Peyer's patch (tissue), 4 donors: ENCODE data around the gene FAM117A. TPM values are rescaled to one million over a fixed set of nuclear protein-coding genes. Genes with fewer than 3 reads are reported as not detected.

Experiments used
- DNase-seq, 3 donors: peaks; one replicate each; pipeline ENCODE4 v3.0.0-alpha.2; 2017 to 2019
- H3K27ac ChIP-seq, 4 donors: fragments of 200-600 bp; sonication (generic); one replicate each; pipeline ENCODE4 v1.5.1; 2016 to 2019
- H3K27me3 ChIP-seq, 2 donors: fragments of 200-600 bp; sonication (generic); one replicate each; pipeline ENCODE4 v1.5.1; 2019
- H3K36me3 ChIP-seq, 3 donors: fragments of 200-600 bp; sonication (generic); one replicate each; pipeline ENCODE4 v1.5.1; 2016 to 2019
- H3K4me1 ChIP-seq, 4 donors: fragments of 200-600 bp; sonication (generic); one replicate each; pipeline ENCODE4 v1.5.1; 2016 to 2019
- H3K4me3 ChIP-seq, 4 donors: fragments of 200-600 bp; sonication (generic); 1 replicate in 3 of 4; 2 replicates in 1 of 4; pipeline ENCODE4 v1.5.1; 2016 to 2019; ENCODE audit warnings: mild to moderate bottlenecking in 1 of 4
- H3K9me3 ChIP-seq, 4 donors: fragments of 200-600 bp; sonication (generic); one replicate each; pipeline ENCODE4 v1.5.1; 2016 to 2019; ENCODE audit warnings: mild to moderate bottlenecking in 1 of 4
- CTCF ChIP-seq, 6 experiments: fragments of 450-650 bp in 4 of 6; fragments of 200-600 bp in 2 of 6; sonication (generic) in 1 of 6; IDR thresholded peaks; one replicate each; pipeline ENCODE4 v1.5.1; 2017 to 2019; ENCODE audit warnings: antibody characterized with exemption in 6 of 6, mild to moderate bottlenecking in 3 of 6, moderate library complexity in 1 of 6
- POLR2A ChIP-seq, 2 donors: fragments of 450-650 bp; IDR thresholded peaks; one replicate each; pipeline ENCODE4 v1.5.1; 2017; ENCODE audit warnings: antibody characterized with exemption in 2 of 2, mild to moderate bottlenecking in 2 of 2, moderate library complexity in 2 of 2
- total RNA-seq, 4 donors: library from RNA; depleted of rRNA; stranded (reverse); fragments of >200 nt; gene quantifications; one replicate each; pipeline ENCODE4 v1.1.0, GENCODE V29; 2016

FAM117A gene
- total RNA-seq, 4 donors from 2014 or later: 6.5 to 16.5 (median 9.4) TPM

DNA sequence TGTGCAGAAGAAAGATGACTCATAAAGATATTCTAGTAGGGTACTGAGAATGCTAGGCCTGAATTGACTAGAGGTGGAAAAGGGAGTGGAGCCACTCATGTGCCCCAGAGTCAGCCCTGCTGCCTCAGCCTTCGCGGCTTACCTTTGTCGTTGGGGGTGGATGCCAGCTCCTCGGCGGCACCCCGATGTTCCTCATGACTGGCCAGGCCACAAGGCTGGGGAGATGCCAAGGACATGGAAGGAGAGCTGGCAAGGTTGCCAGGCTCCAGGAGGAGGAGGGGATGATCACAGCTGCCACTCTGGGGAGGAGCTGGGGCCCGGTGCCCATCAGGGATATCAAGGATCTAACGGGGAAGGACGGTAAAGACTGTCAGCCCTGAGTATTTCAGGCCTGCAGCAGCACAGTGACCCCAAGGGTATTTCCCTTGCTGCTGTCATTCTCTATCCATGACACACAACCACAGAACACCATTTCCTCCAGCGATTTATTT is 46.5 kb downstream of the FAM117A start:
- no peak overlapping the region for H3K27ac ChIP-seq
- peaks cover 0 to 82% (median 0%) of the 10 kb centered on the region in 3 donors for H3K36me3 ChIP-seq
- H3K4me3 ChIP-seq: no peak overlapping the region
- no peaks in the 10 kb centered on the region for H3K27me3 ChIP-seq
- no peaks in the 10 kb centered on the region for H3K9me3 ChIP-seq
- H3K4me1 ChIP-seq: peaks cover 0 to 3% (median 0%) of the 10 kb centered on the region in 4 donors
- DNase-seq: no peak
- TF ChIP-seq CTCF (IDR thresholded peaks at IDR 0.05) (no peak), POLR2A (IDR thresholded peaks at IDR 0.05) (no peak)

DNA sequence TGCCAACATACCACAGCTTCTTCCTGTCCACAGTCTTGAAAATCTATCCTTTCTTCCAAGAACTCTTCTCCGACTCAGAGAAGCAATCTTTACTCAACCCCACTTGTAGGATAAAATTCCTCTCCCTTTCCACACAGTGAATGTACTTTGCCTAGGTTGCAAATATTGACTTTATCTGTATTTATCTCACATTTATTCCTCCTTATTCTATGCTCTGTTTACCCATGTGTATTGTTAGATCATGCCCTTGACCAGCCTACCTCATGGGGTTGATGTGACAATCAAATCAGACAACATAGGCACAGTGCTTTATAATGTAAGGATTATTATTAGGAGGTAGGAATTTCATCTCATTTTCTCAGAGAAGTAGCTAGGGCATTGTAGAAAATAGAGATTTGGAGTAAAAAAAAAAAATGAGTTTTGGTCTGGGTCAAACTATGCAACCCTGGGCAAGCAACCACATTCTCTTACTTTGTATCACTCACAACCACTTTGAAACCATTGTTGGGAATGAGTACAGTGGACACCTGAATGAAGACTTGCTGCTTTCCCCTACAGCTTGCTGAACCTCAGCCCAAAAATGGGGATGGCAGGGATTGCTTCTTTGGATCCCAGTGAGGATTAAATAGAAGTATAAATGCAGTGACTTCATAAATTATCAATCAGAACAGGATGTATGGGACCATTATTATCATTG is 47.1 kb downstream of the FAM117A start:
- H3K36me3 ChIP-seq: peaks cover 0 to 84% (median 0%) of the 10 kb centered on the region in 3 donors
- H3K27me3 ChIP-seq: no peaks in the 10 kb centered on the region
- H3K9me3 ChIP-seq: no peaks in the 10 kb centered on the region
- H3K27ac ChIP-seq: peak overlapping the region in 1 of 4 donors; percentile 4
- no peak overlapping the region for H3K4me3 ChIP-seq
- peaks cover 0 to 3% (median 0%) of the 10 kb centered on the region in 4 donors for H3K4me1 ChIP-seq
- no peak for TF ChIP-seq CTCF (IDR thresholded peaks at IDR 0.05)
- TF ChIP-seq POLR2A (IDR thresholded peaks at IDR 0.05): no peak
- no peak for DNase-seq

DNA sequence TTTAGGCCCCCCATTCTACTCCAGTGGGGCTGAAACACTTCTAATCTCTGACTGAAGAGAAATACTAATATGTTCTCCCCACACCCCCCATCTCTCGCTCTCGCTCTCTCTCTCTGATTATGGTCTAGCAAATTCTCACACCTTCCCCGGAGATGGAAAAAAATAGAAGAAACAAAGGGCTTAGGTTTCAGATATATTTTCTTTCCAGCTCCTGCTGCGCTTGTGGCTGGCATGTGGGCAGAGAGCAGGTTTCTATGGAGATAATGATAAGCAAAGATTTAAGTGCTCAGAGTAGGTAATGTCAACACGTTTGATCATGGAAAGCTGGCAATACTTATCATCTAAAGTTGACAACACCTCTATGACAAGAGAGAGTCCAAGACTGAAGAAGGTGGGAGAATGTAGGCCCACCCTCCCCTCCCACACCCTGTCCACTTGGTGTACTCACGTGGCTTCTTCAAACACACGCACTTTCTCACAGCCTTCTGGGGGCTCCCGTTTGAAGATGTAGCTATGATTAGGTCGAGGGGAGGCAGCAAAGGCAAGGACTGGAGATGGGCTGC is 48.1 kb downstream of the FAM117A start:
- no peaks in the 10 kb centered on the region for H3K9me3 ChIP-seq
- no peaks in the 10 kb centered on the region for H3K27me3 ChIP-seq
- TF ChIP-seq POLR2A (IDR thresholded peaks at IDR 0.05) (no peak), CTCF (IDR thresholded peaks at IDR 0.05) (no peak)
- DNase-seq: no peak
- H3K4me1 ChIP-seq: peaks cover 0 to 3% (median 0%) of the 10 kb centered on the region in 4 donors
- peaks cover 0 to 88% (median 0%) of the 10 kb centered on the region in 3 donors for H3K36me3 ChIP-seq
- H3K4me3 ChIP-seq: no peak overlapping the region
- peak overlapping the region in 2 of 4 donors; percentile 7 to 21 for H3K27ac ChIP-seq

DNA sequence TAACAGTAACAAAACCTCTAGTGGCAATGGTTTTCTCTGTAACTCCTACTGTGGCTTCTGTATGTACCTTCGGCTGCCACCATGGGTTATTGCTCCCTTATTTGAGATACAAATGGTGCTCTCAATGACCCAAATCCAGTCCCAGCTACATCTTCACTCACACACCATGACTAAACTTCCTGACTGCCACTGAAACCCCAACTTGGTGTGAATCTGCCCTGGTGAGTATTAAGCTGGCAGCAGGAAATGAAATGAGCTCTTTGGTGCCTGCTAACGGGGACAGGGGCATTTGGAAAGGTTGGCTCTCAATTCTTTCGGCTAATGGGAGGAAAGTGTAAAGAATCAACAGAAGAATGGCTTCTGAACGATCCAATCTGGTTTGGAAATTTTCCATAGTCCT is 48.7 kb downstream of the FAM117A start:
- no peak for DNase-seq
- Histone ChIP-seq H3K4me3 (no peak overlapping the region), H3K27me3 (no peaks in the 10 kb centered on the region), H3K9me3 (no peaks in the 10 kb centered on the region), H3K27ac (peak overlapping the region in 2 of 4 donors; percentile 21 to 39), H3K4me1 (peaks cover 0 to 3% (median 0%) of the 10 kb centered on the region in 4 donors), H3K36me3 (peaks cover 0 to 85% (median 0%) of the 10 kb centered on the region in 3 donors)
- no peak for TF ChIP-seq POLR2A (IDR thresholded peaks at IDR 0.05)
- TF ChIP-seq CTCF (IDR thresholded peaks at IDR 0.05): no peak

DNA sequence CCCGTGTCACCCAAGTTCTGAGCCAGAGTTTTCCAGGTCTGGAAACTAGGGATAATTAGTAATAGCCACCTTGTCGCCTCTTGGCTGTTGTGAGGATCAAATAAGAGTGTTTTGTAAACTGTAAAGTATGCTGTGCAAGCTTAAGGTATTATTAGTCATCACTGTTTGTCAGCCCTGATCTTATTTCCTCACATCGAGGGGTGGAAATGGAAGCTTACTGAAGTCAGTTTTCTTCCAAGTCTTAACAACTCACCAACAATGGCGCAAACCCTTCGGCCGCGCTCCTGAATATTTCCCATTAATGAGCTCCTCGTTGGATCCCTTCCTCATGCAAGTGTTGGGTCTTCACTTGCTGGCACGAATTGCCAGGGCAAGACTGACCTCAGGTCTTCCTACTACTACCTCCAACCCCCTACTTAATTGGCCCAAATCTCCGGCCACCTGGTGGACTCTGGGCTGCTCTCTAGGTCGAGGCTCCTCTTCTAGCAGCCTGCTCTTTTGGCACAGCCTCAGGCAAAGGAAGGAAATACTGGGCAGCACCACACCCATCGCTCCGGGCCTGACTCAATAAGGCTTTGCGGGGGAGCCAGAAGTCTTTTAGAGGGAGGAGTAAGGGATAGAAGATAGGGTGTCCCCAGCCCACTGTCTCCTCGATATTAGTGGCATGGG is 55.3 kb downstream of the FAM117A start:
- Histone ChIP-seq H3K4me1 (peaks cover 3 to 40% (median 6%) of the 10 kb centered on the region in 4 donors), H3K27me3 (no peaks in the 10 kb centered on the region), H3K9me3 (no peaks in the 10 kb centered on the region), H3K4me3 (peak overlapping the region in 3 of 4 donors; percentile 83 to 93 (median 89)), H3K27ac (peak overlapping the region; percentile 84 to 93 (median 90)), H3K36me3 (peaks cover 0 to 44% (median 0%) of the 10 kb centered on the region in 3 donors)
- peak in 1 of 3 donors; percentile 50 for DNase-seq
- TF ChIP-seq CTCF (IDR thresholded peaks at IDR 0.05): no peak
- TF ChIP-seq POLR2A (IDR thresholded peaks at IDR 0.05): no peak
